ENCODE results near the gene PIF1. TPM values are rescaled to one million over a fixed set of nuclear protein-coding genes. Genes with fewer than 3 reads are reported as not detected.

The PIF1 gene
- total RNA-seq, 2 experiments from 2014 or later, result 82.9 to 126 TPM

GRCh38 chr15:64837502-64837901, 12.1 kb upstream of the PIF1 start:
- ChIA-PET CTCF (ENCODE audit: unreplicated experiment) (interaction anchor here (0.6 kb wide), 1 partner anchor 448 kb away, joined by 4 read pairs; no protein-coding TSS in a partner anchor), POLR2A (interaction anchor here (0.6 to 0.9 kb wide), 4 partner anchors 27 to 56 kb away, joined by 3 to 7 read pairs (median 4); no protein-coding TSS in a partner anchor)
- Histone ChIP-seq H3K9me2 (ENCODE audit: insufficient read depth, low read length) (no peaks in the 10 kb centered on the region), H4K20me1 (ENCODE audit: insufficient read depth, low read length) (no peaks in the 10 kb centered on the region), H3K4me1 (ENCODE audit: insufficient read depth, low read length, poor library complexity, severe bottlenecking) (peaks cover 39% of the 10 kb centered on the region), H3K4me2 (ENCODE audit: low read length) (no peak overlapping the region), H3K27ac (ENCODE audit: low read depth, low read length, poor library complexity, severe bottlenecking) (no peak overlapping the region), H3K79me2 (ENCODE audit: insufficient read depth, low read depth, low read length) (peaks cover 6% of the 10 kb centered on the region), H3K9me3 (ENCODE audit: low read length) (no peaks in the 10 kb centered on the region), H3K36me3 (ENCODE audit: insufficient read depth, low read length) (no peaks in the 10 kb centered on the region), H2AFZ (ENCODE audit: low read length) (no peak overlapping the region), H3K4me3 (ENCODE audit: low read depth, low read length, poor library complexity, severe bottlenecking) (no peak overlapping the region)
- intact Hi-C loops (cut with micrococcal nuclease; ENCODE audit: unreplicated experiment), result no loop called here
- TSS peak; percentile 28 for BruUV-seq (replicated peaks)
- no peak for DNase-seq (ENCODE audit: low spot score)
- TF ChIP-seq CTCF (conservative IDR thresholded peaks at IDR 0.05; ENCODE audit: low read length) (no peak), EZH2phosphoT487 (IDR thresholded peaks at IDR 0.05; ENCODE audit: borderline replicate concordance, low read depth, low read length) (no peak)

GRCh38 chr15:64836023-64836536, 10.6 kb upstream of the PIF1 start:
- no peaks in the 10 kb centered on the region for H3K9me2 ChIP-seq (ENCODE audit: insufficient read depth, low read length)
- H3K9me3 ChIP-seq (ENCODE audit: low read length), result no peaks in the 10 kb centered on the region
- ChIA-PET POLR2A (interaction anchor here (1.2 to 1.5 kb wide), 3 partner anchors 10 to 59 kb away, joined by 3 to 6 read pairs (median 5); partner anchors contain the start of gene PIF1), CTCF (ENCODE audit: unreplicated experiment) (no interaction called here)
- no peak overlapping the region for H3K4me3 ChIP-seq (ENCODE audit: low read depth, low read length, poor library complexity, severe bottlenecking)
- peaks cover 36% of the 10 kb centered on the region for H3K4me1 ChIP-seq (ENCODE audit: insufficient read depth, low read length, poor library complexity, severe bottlenecking)
- H4K20me1 ChIP-seq (ENCODE audit: insufficient read depth, low read length), result no peaks in the 10 kb centered on the region
- no peak for DNase-seq (ENCODE audit: low spot score)
- BruUV-seq (replicated peaks), result no TSS peak
- peak overlapping the region; percentile 11 for H3K27ac ChIP-seq (ENCODE audit: low read depth, low read length, poor library complexity, severe bottlenecking)
- intact Hi-C loops (cut with micrococcal nuclease; ENCODE audit: unreplicated experiment), result no loop called here
- H3K36me3 ChIP-seq (ENCODE audit: insufficient read depth, low read length), result no peaks in the 10 kb centered on the region
- no peaks in the 10 kb centered on the region for H3K79me2 ChIP-seq (ENCODE audit: insufficient read depth, low read depth, low read length)
- no peak; the same call in 1 of the 2 replicates for TF ChIP-seq CTCF (conservative IDR thresholded peaks at IDR 0.05; ENCODE audit: low read length)
- TF ChIP-seq EZH2phosphoT487 (IDR thresholded peaks at IDR 0.05; ENCODE audit: borderline replicate concordance, low read depth, low read length), result no peak
- peak overlapping the region; percentile 10; the same call in 1 of the 2 replicates for H3K4me2 ChIP-seq (ENCODE audit: low read length)
- peak overlapping the region; percentile 43 for H2AFZ ChIP-seq (ENCODE audit: low read length)

GRCh38 chr15:64833690-64834089, 8.2 kb upstream of the PIF1 start:
- intact Hi-C loops (cut with micrococcal nuclease; ENCODE audit: unreplicated experiment), result no loop called here
- POLR2A ChIA-PET, result interaction anchor here (0.6 to 1.0 kb wide), 3 partner anchors 32 to 75 kb away, joined by 3 to 8 read pairs (median 5); no protein-coding TSS in a partner anchor
- Histone ChIP-seq H4K20me1 (ENCODE audit: insufficient read depth, low read length) (no peaks in the 10 kb centered on the region), H3K9me2 (ENCODE audit: insufficient read depth, low read length) (no peaks in the 10 kb centered on the region), H3K4me3 (ENCODE audit: low read depth, low read length, poor library complexity, severe bottlenecking) (no peak overlapping the region), H3K27ac (ENCODE audit: low read depth, low read length, poor library complexity, severe bottlenecking) (no peak overlapping the region), H3K4me2 (ENCODE audit: low read length) (no peak overlapping the region), H2AFZ (ENCODE audit: low read length) (no peak overlapping the region), H3K9me3 (ENCODE audit: low read length) (no peaks in the 10 kb centered on the region), H3K4me1 (ENCODE audit: insufficient read depth, low read length, poor library complexity, severe bottlenecking) (peaks cover 25% of the 10 kb centered on the region), H3K36me3 (ENCODE audit: insufficient read depth, low read length) (no peaks in the 10 kb centered on the region), H3K79me2 (ENCODE audit: insufficient read depth, low read depth, low read length) (no peaks in the 10 kb centered on the region)
- no peak for DNase-seq (ENCODE audit: low spot score)
- CTCF ChIA-PET (ENCODE audit: unreplicated experiment), result interaction anchor here (0.6 kb wide), 1 partner anchor 61 kb away, joined by 3 read pairs; no protein-coding TSS in a partner anchor
- BruUV-seq (replicated peaks), result no TSS peak
- TF ChIP-seq CTCF (conservative IDR thresholded peaks at IDR 0.05; ENCODE audit: low read length), result no peak
- no peak for TF ChIP-seq EZH2phosphoT487 (IDR thresholded peaks at IDR 0.05; ENCODE audit: borderline replicate concordance, low read depth, low read length)
